Small intestine (tissue), 7 donors: ENCODE data around the gene OTOA. TPM values are rescaled to one million over a fixed set of nuclear protein-coding genes. Genes with fewer than 3 reads are reported as not detected.
"Not testable (repeated sequence)": the region's sequence is repeated elsewhere in the genome, so short reads cannot be mapped to it uniquely, and the experiment has no call there.

Experiments used
- DNase-seq, 2 donors: peaks; one replicate each; pipeline versions ENCODE4 v3.0.0 to v3.0.0-alpha.2; 2013
- FAIRE-seq: peaks from 2 replicates; lab custom pipeline; 2012; peaks lifted over from hg19 to GRCh38; lab: Jason Lieb, UNC
- H3K27ac ChIP-seq, 3 donors: one replicate each; pipeline ENCODE4 v1.5.1; 2013; ENCODE audit warnings: low read length in 2 of 3, mild to moderate bottlenecking in 2 of 3, control low read depth in 1 of 3, inconsistent platforms in 1 of 3, low read depth in 1 of 3, moderate library complexity in 1 of 3
- H3K27me3 ChIP-seq, 3 donors: one replicate each; pipeline ENCODE4 v1.6.1; 2013; ENCODE audit warnings: low read length in 3 of 3, inconsistent platforms in 1 of 3; ENCODE audit not compliant: control insufficient read depth in 3 of 3, insufficient read depth in 3 of 3
- H3K36me3 ChIP-seq, 3 donors: one replicate each; pipeline ENCODE4 v1.6.1; 2013; ENCODE audit warnings: low read length in 3 of 3, inconsistent platforms in 1 of 3, low read depth in 1 of 3, mild to moderate bottlenecking in 1 of 3, moderate library complexity in 1 of 3; ENCODE audit not compliant: control insufficient read depth in 3 of 3, insufficient read depth in 2 of 3
- H3K4me1 ChIP-seq, 3 donors: one replicate each; pipeline ENCODE4 v1.6.1; 2013; ENCODE audit warnings: low read length in 2 of 3, inconsistent platforms in 1 of 3, low read depth in 1 of 3, mild to moderate bottlenecking in 1 of 3, moderate library complexity in 1 of 3; ENCODE audit not compliant: control insufficient read depth in 3 of 3, insufficient read depth in 2 of 3
- H3K4me3 ChIP-seq, 3 donors: one replicate each; pipeline ENCODE4 v1.5.1; 2013; ENCODE audit warnings: low read length in 3 of 3, control low read depth in 1 of 3, inconsistent platforms in 1 of 3, low read depth in 1 of 3, mild to moderate bottlenecking in 1 of 3, moderate library complexity in 1 of 3
- H3K9me3 ChIP-seq, 2 donors: one replicate each; pipeline ENCODE4 v1.6.1; 2013; ENCODE audit warnings: low read depth in 1 of 2, low read length in 1 of 2; ENCODE audit not compliant: control insufficient read depth in 2 of 2, insufficient read depth in 1 of 2
- WGBS, 3 donors: extraction: QIAGEN DNeasy Blood & Tissue Kit; methylation state at CpG; one replicate each; pipeline ENCODE4 v1.1.7; 2013; 5-methylcytosine and 5-hydroxymethylcytosine counted together
- polyA plus RNA-seq, 4 donors: library from polyadenylated mRNA; stranded (reverse) in 3 of 4; unstranded in 1 of 4; fragments of 200-250 nt in 3 of 4; fragments of 120-200 nt in 1 of 4; gene quantifications; one replicate each; pipeline versions ENCODE4 v1.2.1 to v1.2.3, GENCODE V29; 2013
- donor health status: healthy with polysubstance abuse.
- donor health status: control.
- donor health status: control.
- donor health status: Bipolar disorder and iron deficiency.
- donor health status: healthy.

Gene OTOA
- polyA plus RNA-seq, 4 donors: 0.03 to 0.27 (median 0.09) TPM; not detected in 1

- Histone ChIP-seq H3K4me3 (no peak overlapping the region), H3K27me3 (no peaks in the 10 kb centered on the region), H3K9me3 (peaks cover 0 to 6% of the 10 kb centered on the region in 2 donors), H3K27ac (peak overlapping the region in 2 of 3 donors; percentile 22 to 88), H3K36me3 (peaks cover 2 to 29% (median 5%) of the 10 kb centered on the region in 3 donors), H3K4me1 (peaks cover 0 to 27% (median 0%) of the 10 kb centered on the region in 3 donors)
- peak; percentile 37 to 87 for DNase-seq
- no peak for FAIRE-seq
- 27 to 57% (median 39%) methylated on average over 6 of the region's 6 CpGs for WGBS, 3 donors
Measured at GRCh38 chr16:21626659-21627277, 37.0 kb upstream of the OTOA start.

- Histone ChIP-seq H3K27ac (no peak overlapping the region), H3K4me1 (peaks cover 0 to 27% (median 0%) of the 10 kb centered on the region in 3 donors), H3K36me3 (peaks cover 0 to 27% (median 5%) of the 10 kb centered on the region in 3 donors), H3K9me3 (peaks cover 0 to 6% of the 10 kb centered on the region in 2 donors), H3K4me3 (no peak overlapping the region), H3K27me3 (no peaks in the 10 kb centered on the region)
- DNase-seq (no peak), FAIRE-seq (no peak)
- 95 to 97% (median 96%) methylated on average over 5 of the region's 5 CpGs for WGBS, 3 donors
Measured at GRCh38 chr16:21628121-21628726, 35.5 kb upstream of the OTOA start.

GRCh38 chr16:21628772-21629171, 35.0 kb upstream of the OTOA start:
- H3K27me3 ChIP-seq: no peaks in the 10 kb centered on the region
- 95 to 99% (median 98%) methylated on average over 5 of the region's 5 CpGs for WGBS, 3 donors
- H3K4me1 ChIP-seq: peaks cover 0 to 27% (median 0%) of the 10 kb centered on the region in 3 donors
- H3K4me3 ChIP-seq: no peak overlapping the region
- FAIRE-seq: no peak
- DNase-seq: no peak
- H3K27ac ChIP-seq: no peak overlapping the region
- peaks cover 0 to 27% (median 5%) of the 10 kb centered on the region in 3 donors for H3K36me3 ChIP-seq
- H3K9me3 ChIP-seq: peaks cover 0 to 6% of the 10 kb centered on the region in 2 donors

- Histone ChIP-seq H3K4me1 (peaks cover 0 to 22% (median 0%) of the 10 kb centered on the region in 3 donors), H3K36me3 (peaks cover 0 to 28% (median 5%) of the 10 kb centered on the region in 3 donors)
- not testable (repeated sequence) for H3K27me3 ChIP-seq, H3K27ac ChIP-seq, H3K4me3 ChIP-seq, DNase-seq, H3K9me3 ChIP-seq, FAIRE-seq
- WGBS, 3 donors: 98 to 99% (median 98%) methylated on average over 37 of the region's 37 CpGs
Measured at GRCh38 chr16:21629616-21630539, 33.9 kb upstream of the OTOA start.

GRCh38 chr16:21630866-21631265, 32.9 kb upstream of the OTOA start:
- not testable (repeated sequence) for FAIRE-seq, H3K4me3 ChIP-seq, H3K9me3 ChIP-seq, H3K27me3 ChIP-seq, DNase-seq, H3K27ac ChIP-seq
- Histone ChIP-seq H3K4me1 (peaks cover 0 to 19% (median 0%) of the 10 kb centered on the region in 3 donors), H3K36me3 (peaks cover 0 to 29% (median 4%) of the 10 kb centered on the region in 3 donors)
- 80 to 91% (median 87%) methylated on average over 6 of the region's 6 CpGs for WGBS, 3 donors

- not testable (repeated sequence) for H3K9me3 ChIP-seq, H3K27ac ChIP-seq, H3K4me3 ChIP-seq, FAIRE-seq, H3K27me3 ChIP-seq, DNase-seq
- peaks cover 0 to 13% (median 0%) of the 10 kb centered on the region in 3 donors for H3K4me1 ChIP-seq
- 81 to 91% (median 88%) methylated on average over 8 of the region's 8 CpGs for whole genome bisulfite sequencing, 3 donors
- peaks cover 0 to 29% (median 2%) of the 10 kb centered on the region in 3 donors for H3K36me3 ChIP-seq
Measured at GRCh38 chr16:21631376-21631775, 32.4 kb upstream of the OTOA start.

- not testable (repeated sequence) for H3K9me3 ChIP-seq, H3K4me1 ChIP-seq, H3K27me3 ChIP-seq, H3K4me3 ChIP-seq, FAIRE-seq, H3K27ac ChIP-seq
- H3K36me3 ChIP-seq: peaks cover 0 to 33% (median 2%) of the 10 kb centered on the region in 3 donors
- DNase-seq: peak in 1 of 2 donors; percentile 41
- 89 to 93% (median 92%) methylated on average over 5 of the region's 5 CpGs for WGBS, 3 donors
Measured at GRCh38 chr16:21631951-21632575, 31.7 kb upstream of the OTOA start.
